Measurements from ENCODE around the gene CPA3.

- no peak for TF ChIP-seq ATF3 (IDR thresholded peaks at IDR 0.05)
- no peak for TF ChIP-seq HNF4A (conservative IDR thresholded peaks at IDR 0.05)
- no peak for TF ChIP-seq CTCF (IDR thresholded peaks at IDR 0.05; ENCODE audit: low read depth, low read length, missing input control)
- no peak for TF ChIP-seq RAD21 (IDR thresholded peaks at IDR 0.05)
- TF ChIP-seq, protein P1, sequence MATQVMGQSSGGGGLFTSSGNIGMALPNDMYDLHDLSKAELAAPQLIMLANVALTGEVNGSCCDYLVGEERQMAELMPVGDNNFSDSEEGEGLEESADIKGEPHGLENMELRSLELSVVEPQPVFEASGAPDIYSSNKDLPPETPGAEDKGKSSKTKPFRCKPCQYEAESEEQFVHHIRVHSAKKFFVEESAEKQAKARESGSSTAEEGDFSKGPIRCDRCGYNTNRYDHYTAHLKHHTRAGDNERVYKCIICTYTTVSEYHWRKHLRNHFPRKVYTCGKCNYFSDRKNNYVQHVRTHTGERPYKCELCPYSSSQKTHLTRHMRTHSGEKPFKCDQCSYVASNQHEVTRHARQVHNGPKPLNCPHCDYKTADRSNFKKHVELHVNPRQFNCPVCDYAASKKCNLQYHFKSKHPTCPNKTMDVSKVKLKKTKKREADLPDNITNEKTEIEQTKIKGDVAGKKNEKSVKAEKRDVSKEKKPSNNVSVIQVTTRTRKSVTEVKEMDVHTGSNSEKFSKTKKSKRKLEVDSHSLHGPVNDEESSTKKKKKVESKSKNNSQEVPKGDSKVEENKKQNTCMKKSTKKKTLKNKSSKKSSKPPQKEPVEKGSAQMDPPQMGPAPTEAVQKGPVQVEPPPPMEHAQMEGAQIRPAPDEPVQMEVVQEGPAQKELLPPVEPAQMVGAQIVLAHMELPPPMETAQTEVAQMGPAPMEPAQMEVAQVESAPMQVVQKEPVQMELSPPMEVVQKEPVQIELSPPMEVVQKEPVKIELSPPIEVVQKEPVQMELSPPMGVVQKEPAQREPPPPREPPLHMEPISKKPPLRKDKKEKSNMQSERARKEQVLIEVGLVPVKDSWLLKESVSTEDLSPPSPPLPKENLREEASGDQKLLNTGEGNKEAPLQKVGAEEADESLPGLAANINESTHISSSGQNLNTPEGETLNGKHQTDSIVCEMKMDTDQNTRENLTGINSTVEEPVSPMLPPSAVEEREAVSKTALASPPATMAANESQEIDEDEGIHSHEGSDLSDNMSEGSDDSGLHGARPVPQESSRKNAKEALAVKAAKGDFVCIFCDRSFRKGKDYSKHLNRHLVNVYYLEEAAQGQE (IDR thresholded peaks at IDR 0.05): no peak
- no peak for TF ChIP-seq EGR1 (IDR thresholded peaks at IDR 0.05; ENCODE audit: low read depth in 2 of 2)
- TF ChIP-seq GABPA (IDR thresholded peaks at IDR 0.05 in 1 of 2, conservative IDR thresholded peaks at IDR 0.05 in 1 of 2): no peak
These were observed 38.8 kb downstream of the CPA3 start for GRCh38 chr3:148903941-148904340.

Measured in liver (tissue), 3 donors.